HEK293T (cell line): ENCODE measurements around the gene BNIP5.

ENCODE experiments used
- CTCF ChIA-PET: fragments of 350-600 bp; formaldehyde crosslinking; extraction: SDS; loops from one replicate; lab custom pipeline; 2021; ENCODE audit warnings: antibody characterized with exemption, inconsistent platforms; lab: Yijun Ruan, JAX
- POLR2A ChIA-PET: fragments of 350-600 bp; formaldehyde crosslinking; extraction: SDS; loops from one replicate; lab custom pipeline; 2020; ENCODE audit warnings: antibody characterized with exemption, inconsistent platforms; lab: Yijun Ruan, JAX
- DNase-seq: peaks from one replicate; pipeline ENCODE4 v3.0.0; 2012; ENCODE audit warnings: mixed read lengths; ENCODE audit errors: extremely low spot score
- ARNT ChIP-seq: fragments of 450-650 bp; IDR thresholded peaks from 2 replicates; pipeline ENCODE4 v1.6.1; 2017; ENCODE audit warnings: mild to moderate bottlenecking
- BHLHE40 ChIP-seq: fragments of 450-650 bp; IDR thresholded peaks from 2 replicates; pipeline ENCODE4 v1.6.1; 2016; ENCODE audit warnings: mild to moderate bottlenecking, moderate library complexity, borderline replicate concordance
- CTBP1 ChIP-seq: fragments of 450-650 bp; IDR thresholded peaks from 2 replicates; pipeline ENCODE4 v1.6.1; 2016; ENCODE audit warnings: borderline replicate concordance
- ELF4 ChIP-seq: fragments of 450-650 bp; IDR thresholded peaks from 2 replicates; pipeline ENCODE4 v1.6.1; 2017; ENCODE audit warnings: antibody characterized with exemption
- FOXA1 ChIP-seq: fragments of 450-650 bp; IDR thresholded peaks from 2 replicates; pipeline ENCODE4 v1.6.1; 2016; ENCODE audit warnings: mild to moderate bottlenecking
- FOXK2 ChIP-seq: fragments of 450-650 bp; IDR thresholded peaks from 2 replicates; pipeline ENCODE4 v1.6.1; 2016; ENCODE audit warnings: mild to moderate bottlenecking
- FOXM1 ChIP-seq: fragments of 450-650 bp; IDR thresholded peaks from 2 replicates; pipeline ENCODE4 v1.6.1; 2017; ENCODE audit warnings: mild to moderate bottlenecking, borderline replicate concordance
- HDGF ChIP-seq: fragments of 450-650 bp; IDR thresholded peaks from 2 replicates; pipeline ENCODE4 v1.6.1; 2017; ENCODE audit warnings: antibody characterized with exemption, borderline replicate concordance
- L3MBTL2 ChIP-seq: fragments of 450-650 bp; conservative IDR thresholded peaks from 2 replicates; pipeline ENCODE4 v1.6.1; 2016; ENCODE audit warnings: mild to moderate bottlenecking
- LEF1 ChIP-seq: fragments of 450-650 bp; IDR thresholded peaks from 2 replicates; pipeline ENCODE4 v1.6.1; 2017; ENCODE audit warnings: mild to moderate bottlenecking, borderline replicate concordance
- NFRKB ChIP-seq: fragments of 450-650 bp; IDR thresholded peaks from 2 replicates; pipeline ENCODE4 v1.6.1; 2016; ENCODE audit warnings: mild to moderate bottlenecking, moderate library complexity
- PKNOX1 ChIP-seq: fragments of 450-650 bp; IDR thresholded peaks from 2 replicates; pipeline ENCODE4 v1.6.1; 2016
- SP1 ChIP-seq: fragments of 450-650 bp; IDR thresholded peaks from 2 replicates; pipeline ENCODE4 v1.6.1; 2017
- SUZ12 ChIP-seq: fragments of 450-650 bp; IDR thresholded peaks from 2 replicates; pipeline ENCODE4 v1.6.1; 2016; ENCODE audit warnings: mild to moderate bottlenecking
- TARDBP ChIP-seq: fragments of 450-650 bp; IDR thresholded peaks from 2 replicates; pipeline ENCODE4 v1.6.1; 2016
- ZNF384 ChIP-seq: fragments of 450-650 bp; IDR thresholded peaks from 2 replicates; pipeline ENCODE4 v1.6.1; 2016

BNIP5 gene

GRCh38 chr6:36283608-36284007 lies 53.1 kb downstream of the BNIP5 start:
- no peak for DNase-seq
- TF ChIP-seq NFRKB = no peak
- no peak for TF ChIP-seq BHLHE40
- no peak for TF ChIP-seq ARNT
- no peak for TF ChIP-seq FOXM1
- no peak for TF ChIP-seq L3MBTL2
- TF ChIP-seq PKNOX1 = no peak
- POLR2A ChIA-PET = no interaction called here
- CTCF ChIA-PET = no interaction called here

- no peak for DNase-seq
- TF ChIP-seq ELF4 (no peak), BHLHE40 (no peak), TARDBP (no peak), SP1 (no peak), NFRKB (no peak), ZNF384 (no peak), PKNOX1 (no peak), CTBP1 (no peak), L3MBTL2 (no peak), FOXK2 (no peak), SUZ12 (no peak), LEF1 (no peak), HDGF (no peak), ARNT (no peak), FOXM1 (no peak)
- ChIA-PET POLR2A (no interaction called here), CTCF (interaction anchor here (1.1 kb wide), 1 partner anchor 30 kb away, joined by 3 read pairs; no protein-coding TSS in a partner anchor)
Observed at GRCh38 chr6:36280983-36281382, 55.7 kb downstream of the BNIP5 start.

- ChIA-PET POLR2A (no interaction called here), CTCF (interaction anchor here (0.5 to 1.1 kb wide), 2 partner anchors 29 to 478 kb away, joined by 3 to 5 read pairs; no protein-coding TSS in a partner anchor)
- TF ChIP-seq FOXA1 (no peak), CTBP1 (no peak), LEF1 (no peak), PKNOX1 (no peak), HDGF (no peak), ZNF384 (no peak), FOXM1 (no peak), ARNT (no peak), FOXK2 (no peak), ELF4 (no peak), L3MBTL2 (no peak)
- DNase-seq = no peak
Observed at GRCh38 chr6:36280467-36280866, 56.2 kb downstream of the BNIP5 start.

GRCh38 chr6:36277946-36278470 lies 58.7 kb downstream of the BNIP5 start:
- no peak for DNase-seq

GRCh38 chr6:36276581-36277536 lies 59.8 kb downstream of the BNIP5 start:
- TF ChIP-seq ZNF384 = no peak
- no peak for TF ChIP-seq SUZ12
- no peak for TF ChIP-seq HDGF
- TF ChIP-seq NFRKB = no peak
- TF ChIP-seq FOXA1 = no peak
- no peak for TF ChIP-seq FOXK2
- no peak for TF ChIP-seq LEF1
- no peak for TF ChIP-seq ELF4
- TF ChIP-seq BHLHE40 = no peak
- no peak for TF ChIP-seq ARNT
- TF ChIP-seq CTBP1 = no peak
- no peak for TF ChIP-seq L3MBTL2
- no peak for TF ChIP-seq TARDBP
- no peak for TF ChIP-seq SP1
- no peak for TF ChIP-seq FOXM1
- TF ChIP-seq PKNOX1 = no peak
- CTCF ChIA-PET = interaction anchor here (1.0 kb wide), 1 partner anchor 9 kb away, joined by 3 read pairs; no protein-coding TSS in a partner anchor
- no peak for DNase-seq
- POLR2A ChIA-PET = no interaction called here

More at GRCh38 chr6:36277946-36278470, 58.7 kb downstream of the BNIP5 start:
- TF ChIP-seq FOXM1 = no peak
- TF ChIP-seq PKNOX1 = no peak
- TF ChIP-seq ARNT = no peak
- TF ChIP-seq TARDBP = no peak
- TF ChIP-seq L3MBTL2 = no peak
- no peak for TF ChIP-seq SUZ12
- POLR2A ChIA-PET = no interaction called here
- CTCF ChIA-PET = no interaction called here
